ENCODE results near the gene MKRN1.
"Not testable (repeated sequence)": the region's sequence is repeated elsewhere in the genome, so short reads cannot be mapped to it uniquely, and the experiment has no call there.

MKRN1 gene

DNA sequence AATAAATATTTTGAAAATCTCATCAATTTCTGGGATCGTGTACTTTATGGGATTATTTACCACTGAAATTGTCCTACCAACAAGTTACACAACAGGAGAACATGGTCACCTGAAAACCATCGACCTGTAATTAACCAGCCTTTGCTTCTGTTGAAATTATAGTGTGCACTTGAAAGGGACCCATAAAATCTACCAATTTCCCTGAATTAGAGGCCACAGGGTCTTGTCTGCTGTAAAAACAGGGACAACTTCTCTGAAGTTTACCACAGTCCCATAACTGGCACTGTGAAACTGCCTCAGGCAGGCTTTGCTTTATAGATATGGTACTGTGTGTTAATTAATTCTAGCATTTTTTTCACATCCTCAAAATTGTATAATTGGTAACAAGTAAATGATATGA, 37.8 kb downstream of the MKRN1 start:
- in situ Hi-C loops (cut with HindIII; ENCODE audit: low sequenced_read_pairs), result no loop called here

GRCh38 chr7:140440593-140440992, 38.7 kb downstream of the MKRN1 start:
- in situ Hi-C loops (cut with HindIII; ENCODE audit: low sequenced_read_pairs), result no loop called here

GRCh38 chr7:140439359-140439758, 39.9 kb downstream of the MKRN1 start:
- in situ Hi-C loops (cut with HindIII; ENCODE audit: low sequenced_read_pairs), result no loop called here

DNA sequence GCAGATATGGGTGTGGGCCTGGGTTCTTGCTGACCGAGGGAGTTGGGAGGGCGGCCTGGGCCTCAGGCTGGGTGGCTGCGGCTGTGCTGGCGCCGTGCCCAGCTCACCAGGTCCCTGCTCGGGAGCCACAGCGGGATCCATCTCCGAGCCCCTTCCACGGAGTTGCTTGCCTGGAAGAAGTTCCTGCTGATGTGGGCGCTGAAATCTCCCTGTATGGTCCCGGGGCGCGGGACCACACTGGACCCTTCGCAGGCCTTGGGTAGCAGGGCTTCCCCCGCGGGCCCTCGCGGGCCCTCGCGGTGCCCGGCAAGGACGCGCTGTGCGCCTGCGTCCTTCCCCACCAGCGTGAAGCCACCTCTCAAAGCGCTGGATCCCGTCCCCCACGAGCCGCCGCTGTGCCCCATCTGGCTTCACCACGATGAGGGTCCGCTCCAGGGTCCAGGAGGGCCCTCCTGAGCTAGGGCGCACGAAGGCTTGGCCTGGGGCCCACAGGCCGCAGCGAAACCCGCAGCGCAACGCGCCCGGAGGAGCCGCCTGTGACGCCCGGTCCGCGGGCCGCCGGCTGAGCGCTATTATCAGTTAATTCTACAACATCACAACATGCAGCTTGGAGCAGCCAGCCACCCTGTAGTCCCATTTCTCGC, 43.9 kb downstream of the MKRN1 start:
- in situ Hi-C loops (cut with HindIII; ENCODE audit: low sequenced_read_pairs), result no loop called here

DNA sequence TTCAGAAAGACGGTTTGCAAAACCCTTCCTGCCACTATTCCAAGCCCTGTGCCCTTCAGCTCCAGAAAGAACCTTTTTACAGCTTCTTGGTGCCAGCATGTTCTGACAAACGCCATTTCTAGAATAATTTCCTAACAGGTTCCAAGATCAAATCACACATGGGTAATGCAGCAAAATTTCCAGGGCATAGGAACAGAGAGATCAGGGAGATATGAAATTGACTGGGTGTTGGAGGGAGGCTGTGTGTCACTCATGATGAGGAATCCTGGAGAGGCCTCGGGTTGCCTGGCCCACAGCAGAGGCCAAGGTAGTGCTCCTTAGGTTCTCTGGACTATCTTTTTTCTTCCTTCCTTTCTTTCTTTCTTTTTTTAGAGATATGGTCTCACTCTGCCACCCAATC, 45.9 kb downstream of the MKRN1 start:
- in situ Hi-C loops (cut with HindIII; ENCODE audit: low sequenced_read_pairs), result no loop called here

DNA sequence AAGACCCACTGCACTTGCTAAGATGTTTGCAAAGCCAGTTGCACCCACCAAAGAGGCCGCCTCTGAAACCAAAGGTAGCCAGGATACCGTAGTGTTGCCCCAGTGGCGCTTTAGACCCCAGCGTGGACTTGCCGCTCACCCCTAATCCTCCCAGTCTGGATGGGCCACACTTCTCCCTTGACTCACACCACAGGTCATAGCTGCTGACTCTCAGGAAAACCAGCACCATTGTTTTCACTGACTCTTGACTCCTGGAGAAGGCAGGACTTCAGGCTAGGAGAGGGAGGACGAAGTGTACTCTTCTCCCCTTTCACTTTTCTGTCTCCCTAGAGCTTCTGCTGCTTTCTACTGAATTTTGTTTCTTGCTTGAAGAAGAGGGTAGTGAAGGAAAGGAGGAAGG, 53.2 kb downstream of the MKRN1 start:
- in situ Hi-C loops (cut with HindIII; ENCODE audit: low sequenced_read_pairs), result no loop called here

- in situ Hi-C loops (cut with HindIII; ENCODE audit: low sequenced_read_pairs), result no loop called here
These were observed 53.6 kb downstream of the MKRN1 start for GRCh38 chr7:140425718-140426117.

DNA sequence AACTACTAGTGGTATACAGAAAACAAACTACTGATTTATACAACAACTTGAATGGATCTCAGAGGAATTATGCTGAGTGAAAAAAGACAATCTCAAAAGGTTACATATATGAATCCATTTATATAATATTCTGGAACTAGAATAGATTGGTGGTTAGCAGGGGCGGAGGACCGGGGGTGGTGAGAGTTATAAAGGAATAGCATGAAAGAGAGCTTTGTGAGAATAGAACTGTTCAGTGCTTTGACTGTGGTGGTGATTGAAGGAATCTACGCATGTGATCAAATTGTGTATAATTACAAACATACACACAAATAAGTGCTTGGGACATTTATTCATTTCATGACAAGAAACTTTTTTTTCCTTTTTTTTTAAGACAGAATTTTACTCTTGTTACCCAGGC, 55.8 kb downstream of the MKRN1 start:
- in situ Hi-C loops (cut with HindIII; ENCODE audit: low sequenced_read_pairs), result no loop called here

DNA sequence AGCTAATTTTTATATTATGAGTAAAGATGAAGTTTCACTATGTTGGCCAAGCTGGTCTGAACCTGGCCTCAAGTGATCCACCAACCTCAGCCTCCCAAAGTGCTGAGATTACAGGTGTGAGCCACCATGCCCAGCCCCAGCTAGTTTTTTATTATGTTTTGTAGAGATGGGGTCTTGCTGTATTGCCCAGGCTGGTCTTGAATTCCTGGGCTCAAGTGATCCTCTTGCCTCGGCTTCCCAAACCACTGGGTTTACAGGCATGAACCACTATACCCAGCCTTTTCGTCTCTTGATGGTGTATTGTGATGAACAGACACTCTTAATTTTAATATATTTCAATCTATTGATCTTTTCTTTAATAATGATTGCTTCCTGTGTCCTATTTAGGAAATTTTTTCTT, 57.8 kb downstream of the MKRN1 start:
- in situ Hi-C loops (cut with HindIII; ENCODE audit: low sequenced_read_pairs), result no loop called here

- in situ Hi-C loops (cut with HindIII; ENCODE audit: low sequenced_read_pairs), result no loop called here
These were observed 60.7 kb downstream of the MKRN1 start for GRCh38 chr7:140418653-140419052.

- in situ Hi-C loops (cut with HindIII; ENCODE audit: low sequenced_read_pairs), result not testable (repeated sequence)
These were observed 61.2 kb downstream of the MKRN1 start for GRCh38 chr7:140418156-140418472.

DNA sequence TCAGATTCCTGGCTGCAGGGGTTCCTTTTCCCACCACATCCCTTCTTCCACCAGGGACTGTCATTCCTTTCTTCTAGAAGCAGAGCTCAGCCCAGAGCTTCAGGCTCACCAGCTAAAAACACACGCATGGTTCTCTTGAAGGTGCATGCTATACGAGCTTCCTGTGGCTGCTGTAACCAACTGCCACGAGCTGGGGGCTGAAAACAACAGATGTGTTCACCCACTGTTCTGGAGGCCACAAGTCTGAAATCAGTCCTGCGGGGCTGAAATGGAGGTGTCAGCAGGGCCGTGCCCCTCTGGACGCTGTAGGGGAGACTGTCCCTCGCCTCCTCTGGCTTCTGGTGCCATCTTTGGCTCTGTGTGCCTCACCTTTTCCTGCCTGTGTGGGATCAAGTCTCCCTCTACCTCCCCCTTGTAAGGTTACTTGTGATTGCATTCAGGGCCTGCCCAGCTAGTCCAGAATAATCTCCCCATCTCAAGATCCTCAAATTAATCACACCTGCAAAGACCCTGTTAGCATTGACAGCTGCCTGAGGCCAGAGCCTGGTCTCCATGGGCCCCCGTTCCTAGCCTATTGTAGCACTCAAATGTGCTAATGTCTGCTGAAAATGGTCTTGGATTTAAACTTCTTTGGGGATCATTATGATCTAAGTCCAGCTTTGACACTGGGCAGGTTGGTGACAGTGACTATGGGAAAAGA, 61.7 kb downstream of the MKRN1 start:
- in situ Hi-C loops (cut with HindIII; ENCODE audit: low sequenced_read_pairs), result no loop called here

- in situ Hi-C loops (cut with HindIII; ENCODE audit: low sequenced_read_pairs), result no loop called here
These were observed 62.7 kb downstream of the MKRN1 start for GRCh38 chr7:140416560-140416959.

DNA sequence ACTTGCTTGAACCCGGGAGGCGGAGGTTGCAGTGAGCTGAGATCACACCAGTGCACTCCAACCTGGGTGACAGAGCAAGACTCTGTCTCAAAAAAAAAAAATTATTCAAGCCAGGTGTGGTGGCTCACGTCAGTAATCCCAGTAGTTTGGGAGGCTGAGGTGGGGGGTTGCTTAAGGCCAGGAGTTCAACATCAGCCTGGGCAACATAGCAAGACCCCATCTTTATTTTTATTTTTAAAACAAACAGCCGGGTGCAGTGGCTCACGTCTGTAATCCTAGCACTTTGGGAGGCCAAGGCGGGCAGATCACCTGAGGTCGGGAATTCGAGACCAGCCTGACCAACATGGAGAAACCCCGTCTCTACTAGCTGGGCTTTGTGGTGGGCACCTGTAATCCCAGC, 63.5 kb downstream of the MKRN1 start:
- in situ Hi-C loops (cut with HindIII; ENCODE audit: low sequenced_read_pairs), result not testable (repeated sequence)

DNA sequence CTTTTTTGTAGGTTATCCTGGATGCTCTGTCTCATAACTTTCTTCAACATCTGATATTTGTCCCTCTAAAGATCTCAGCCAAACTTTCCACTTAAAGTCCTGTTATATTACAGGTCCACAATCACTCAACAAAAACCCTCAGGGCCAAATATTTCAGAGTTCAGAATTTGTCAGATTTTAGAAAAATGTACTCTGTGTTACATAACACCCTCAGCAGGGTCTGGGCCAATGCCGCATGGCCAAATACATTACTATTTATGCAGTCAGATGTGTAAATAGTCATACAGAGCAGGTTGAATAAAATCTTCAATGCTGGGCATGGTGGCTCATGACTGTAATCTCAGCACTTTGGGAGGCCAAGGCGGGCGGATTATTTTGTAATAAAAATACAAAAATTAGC, 63.9 kb downstream of the MKRN1 start:
- in situ Hi-C loops (cut with HindIII; ENCODE audit: low sequenced_read_pairs), result no loop called here

DNA sequence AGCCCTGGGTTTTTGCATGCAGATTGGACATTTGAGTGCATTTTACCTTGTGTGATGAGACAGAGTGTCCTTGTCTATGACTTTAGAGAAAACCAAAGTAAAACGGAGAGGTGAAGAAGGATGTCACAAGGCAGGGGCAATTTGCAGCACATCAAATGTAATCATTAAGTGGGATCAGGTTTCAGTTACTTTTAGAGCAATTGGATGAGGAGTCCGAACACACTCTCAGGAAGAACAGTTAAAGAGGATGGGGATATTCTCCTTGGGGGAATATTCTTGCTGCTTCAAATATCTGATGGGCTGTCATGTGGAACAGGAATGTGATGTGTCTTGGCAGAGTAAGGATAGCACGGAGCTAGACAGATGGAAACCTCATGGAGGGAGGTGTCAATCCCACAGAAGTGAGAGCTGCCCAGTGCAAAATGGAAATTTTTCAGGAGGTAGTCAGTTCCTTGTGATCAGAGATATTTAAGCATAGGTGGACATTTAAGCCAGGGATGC, 74.7 kb downstream of the MKRN1 start:
- in situ Hi-C loops (cut with HindIII; ENCODE audit: low sequenced_read_pairs), result no loop called here

DNA sequence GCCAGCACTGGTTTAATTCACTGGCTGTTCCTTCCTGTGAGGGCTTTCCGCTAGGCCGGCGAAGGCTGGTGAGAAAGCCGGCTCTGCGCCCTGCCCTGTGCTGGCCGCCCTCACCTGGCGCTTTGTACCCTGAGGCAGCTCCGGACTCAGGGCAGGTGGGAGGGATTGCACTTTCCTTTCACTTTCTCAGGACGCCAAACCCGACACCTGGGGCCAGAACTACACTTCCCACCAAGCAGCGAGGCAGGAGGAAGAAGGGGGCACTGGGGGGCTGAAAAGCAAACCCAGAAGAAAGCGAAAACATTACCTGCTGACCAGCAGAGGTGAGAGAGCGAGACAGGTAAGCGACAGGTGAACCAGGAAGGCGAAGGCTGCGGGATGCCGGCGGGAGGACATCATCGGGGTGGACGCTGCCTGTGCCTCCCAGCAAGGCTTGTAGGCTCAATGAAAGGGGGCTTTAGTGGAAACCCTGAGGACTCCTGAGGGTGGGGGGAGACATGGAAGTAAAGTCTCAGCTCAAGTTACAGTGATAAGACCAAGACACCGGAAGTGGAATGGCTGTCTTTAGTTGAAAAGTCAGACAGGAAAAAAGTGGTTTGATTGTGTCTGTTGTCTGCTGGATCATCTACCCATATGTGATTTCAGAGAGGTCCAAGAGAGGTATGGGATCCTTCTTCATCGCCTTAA, 75.3 kb downstream of the MKRN1 start, which contains the start of gene RAB19:
Gene RAB19 (plus strand): TSS at position 181 of the 687 bp plus-strand sequence. CDS start 3,589 bp downstream, outside the sequence.
- in situ Hi-C loops (cut with HindIII; ENCODE audit: low sequenced_read_pairs), result no loop called here

Data from endothelial cell of hepatic sinusoid (primary cell).